22Rv1 (cell line): ENCODE data around the gene VEGFA.

Experiments
- H3K27ac ChIP-seq: fragments of 450-650 bp; 2 replicates; pipeline ENCODE4 v1.5.1; 2017
- ZFX ChIP-seq: fragments of 450-650 bp; IDR thresholded peaks from 2 replicates; pipeline ENCODE4 v1.6.1; 2017; ENCODE audit warnings: antibody characterized with exemption, borderline replicate concordance
- TF ChIP-seq, protein P1 (sequence below): fragments of 450-650 bp; IDR thresholded peaks from 2 replicates; pipeline ENCODE4 v1.5.1; 2017; ENCODE audit warnings: mild to moderate bottlenecking

VEGFA gene

GRCh38 chr6:43739642-43740091, 30.3 kb upstream of the VEGFA start:
- no peak overlapping the region for H3K27ac ChIP-seq
- TF ChIP-seq ZFX: no peak
- TF ChIP-seq, protein P1, sequence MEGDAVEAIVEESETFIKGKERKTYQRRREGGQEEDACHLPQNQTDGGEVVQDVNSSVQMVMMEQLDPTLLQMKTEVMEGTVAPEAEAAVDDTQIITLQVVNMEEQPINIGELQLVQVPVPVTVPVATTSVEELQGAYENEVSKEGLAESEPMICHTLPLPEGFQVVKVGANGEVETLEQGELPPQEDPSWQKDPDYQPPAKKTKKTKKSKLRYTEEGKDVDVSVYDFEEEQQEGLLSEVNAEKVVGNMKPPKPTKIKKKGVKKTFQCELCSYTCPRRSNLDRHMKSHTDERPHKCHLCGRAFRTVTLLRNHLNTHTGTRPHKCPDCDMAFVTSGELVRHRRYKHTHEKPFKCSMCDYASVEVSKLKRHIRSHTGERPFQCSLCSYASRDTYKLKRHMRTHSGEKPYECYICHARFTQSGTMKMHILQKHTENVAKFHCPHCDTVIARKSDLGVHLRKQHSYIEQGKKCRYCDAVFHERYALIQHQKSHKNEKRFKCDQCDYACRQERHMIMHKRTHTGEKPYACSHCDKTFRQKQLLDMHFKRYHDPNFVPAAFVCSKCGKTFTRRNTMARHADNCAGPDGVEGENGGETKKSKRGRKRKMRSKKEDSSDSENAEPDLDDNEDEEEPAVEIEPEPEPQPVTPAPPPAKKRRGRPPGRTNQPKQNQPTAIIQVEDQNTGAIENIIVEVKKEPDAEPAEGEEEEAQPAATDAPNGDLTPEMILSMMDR: no peak

GRCh38 chr6:43740321-43740960, 29.6 kb upstream of the VEGFA start:
- no peak overlapping the region for H3K27ac ChIP-seq
- TF ChIP-seq, protein P1: no peak
- no peak for TF ChIP-seq ZFX

DNA sequence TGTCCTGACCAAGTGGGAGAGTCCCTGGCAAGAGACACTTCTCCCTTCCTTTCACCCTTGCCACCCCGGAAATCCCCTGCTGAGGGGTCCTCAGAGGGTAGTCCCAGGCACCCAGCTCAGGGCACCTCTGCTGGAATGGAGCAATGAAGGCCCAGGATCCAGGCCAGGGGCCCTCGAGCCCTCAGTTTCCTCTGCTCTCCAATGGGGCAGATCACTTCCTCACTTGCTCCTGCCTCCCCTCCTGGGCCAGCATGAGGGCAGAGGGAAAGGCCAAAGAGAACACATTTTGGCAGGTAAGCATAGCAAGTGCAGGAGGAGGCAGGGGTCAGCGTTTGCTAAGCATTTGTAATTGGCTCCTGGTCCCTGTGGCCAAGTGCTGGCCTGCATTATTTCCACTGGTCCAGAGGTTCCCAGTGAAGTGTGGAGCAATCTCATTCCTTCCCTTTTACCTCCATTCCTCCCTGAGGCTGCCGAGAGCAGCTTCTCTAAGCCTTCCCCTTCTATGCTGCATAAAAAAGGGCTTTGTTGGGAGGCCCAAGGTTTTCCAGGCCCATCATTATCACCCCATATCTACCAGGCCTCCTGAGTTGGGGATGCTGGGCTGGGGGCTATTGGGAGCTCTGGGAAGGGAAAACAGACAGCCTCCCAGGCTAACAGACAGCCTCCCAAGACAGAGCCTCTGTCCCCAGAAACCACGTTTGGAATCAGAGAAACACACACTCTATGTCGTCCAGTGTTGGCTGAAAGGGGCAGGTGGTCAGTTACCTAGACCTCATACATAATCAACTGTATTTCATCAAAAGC, 28.8 kb upstream of the VEGFA start:
- TF ChIP-seq, protein P1: no peak
- TF ChIP-seq ZFX: no peak
- no peak overlapping the region for H3K27ac ChIP-seq

DNA sequence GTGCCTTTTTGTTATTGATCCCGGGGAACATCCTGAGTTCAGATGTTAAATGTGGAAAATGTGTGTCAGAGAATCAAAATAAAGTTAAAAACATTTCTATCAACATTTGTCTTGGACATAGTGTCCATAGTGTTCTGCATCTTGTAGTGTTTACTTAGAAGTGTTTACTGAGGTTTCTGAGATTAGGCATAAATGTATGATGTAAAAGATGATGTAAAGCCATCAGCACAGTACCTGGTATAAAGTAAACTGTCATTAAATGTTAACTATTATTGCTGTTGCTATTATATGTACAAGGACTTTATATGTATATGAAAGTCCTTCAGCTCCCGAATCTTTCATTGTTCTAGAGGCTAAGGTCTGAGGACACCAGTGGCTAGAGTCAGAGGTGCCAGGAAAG, 28.2 kb upstream of the VEGFA start:
- no peak for TF ChIP-seq ZFX
- TF ChIP-seq, protein P1: no peak
- no peak overlapping the region for H3K27ac ChIP-seq

DNA sequence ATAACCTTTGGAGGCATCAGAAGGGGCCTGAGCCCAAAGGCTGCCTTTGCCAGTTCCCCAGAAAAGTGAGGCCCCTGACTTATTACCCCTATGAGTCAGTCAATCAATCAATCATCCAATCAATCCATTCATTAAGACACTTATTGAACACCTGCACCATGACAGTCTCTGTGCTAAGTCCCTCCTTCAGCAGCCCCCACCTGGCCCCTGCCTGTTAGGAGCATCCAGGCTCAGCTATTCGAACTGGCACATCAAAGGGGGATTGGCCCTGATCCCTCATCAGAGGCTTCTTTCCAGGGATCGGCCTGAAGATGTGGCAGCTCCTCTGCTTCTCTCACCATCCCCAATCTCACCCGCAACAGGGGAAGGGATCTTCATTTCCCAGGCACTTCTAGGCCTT, 27.7 kb upstream of the VEGFA start:
- no peak for TF ChIP-seq ZFX
- TF ChIP-seq, protein P1: no peak
- H3K27ac ChIP-seq: no peak overlapping the region

DNA sequence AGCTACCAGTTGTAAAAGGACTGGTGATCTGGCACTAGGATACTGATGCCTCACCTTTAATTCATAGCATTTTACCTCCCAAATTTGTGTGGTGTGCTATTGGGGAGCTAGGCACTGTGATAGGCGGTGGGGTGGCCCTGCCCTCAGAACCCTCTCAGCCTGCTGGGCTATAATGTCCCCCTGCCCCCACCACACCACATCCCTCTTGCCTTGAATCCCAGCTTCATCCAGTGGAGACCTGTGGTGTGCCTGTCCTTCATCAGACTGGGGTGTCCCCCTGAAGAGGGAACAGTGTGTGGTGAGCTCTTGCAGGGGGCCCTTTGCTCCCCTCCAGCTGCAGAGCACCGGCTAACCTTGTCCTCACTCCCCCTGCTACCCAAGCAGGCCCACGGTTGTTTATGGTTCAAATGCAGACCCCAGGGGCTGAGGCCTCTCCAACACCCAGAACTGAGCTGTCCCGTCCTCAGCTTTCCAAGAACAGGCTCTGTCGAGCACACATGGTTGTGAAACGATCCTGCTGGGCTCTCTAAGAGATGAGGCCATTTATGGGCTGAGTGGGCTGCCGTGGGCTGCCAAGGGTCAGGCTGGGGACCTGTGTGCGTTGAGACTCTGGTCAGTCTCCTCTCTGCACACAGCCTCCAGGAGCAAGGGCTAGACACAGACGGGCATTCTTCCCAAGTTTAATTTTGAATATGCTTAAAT, 26.9 kb upstream of the VEGFA start:
- H3K27ac ChIP-seq: no peak overlapping the region
- TF ChIP-seq ZFX: no peak
- TF ChIP-seq, protein P1: no peak
